ES-I3 (cell line): ENCODE results near the gene MCCD1.
A peak's percentile ranks its signal among the peaks of the same experiment; 100 is the strongest.

Experiments used
- H3K36me3 ChIP-seq: 2 replicates; pipeline ENCODE4 v1.6.1; 2013; ENCODE audit warnings: mild to moderate bottlenecking, low read length, control low read depth, moderate library complexity; ENCODE audit not compliant: insufficient read depth
- H3K4me1 ChIP-seq: 2 replicates; pipeline ENCODE4 v1.6.1; 2013; ENCODE audit warnings: mild to moderate bottlenecking, control low read depth, low read length; ENCODE audit not compliant: insufficient read depth
- H3K9ac ChIP-seq: 2 replicates; pipeline ENCODE4 v1.6.1; 2013; ENCODE audit warnings: low read depth, mild to moderate bottlenecking, low read length, moderate library complexity
- H3K9me3 ChIP-seq: 2 replicates; pipeline ENCODE4 v1.6.1; 2013; ENCODE audit warnings: mild to moderate bottlenecking, low read length, moderate library complexity; ENCODE audit not compliant: control insufficient read depth, insufficient read depth

The MCCD1 gene

GRCh38 chr6:31530659-31531058, 1.9 kb downstream of the MCCD1 start:
- peaks cover 35% of the 10 kb centered on the region for H3K36me3 ChIP-seq
- 0 out of 2 replicates have a peak, but pooled peaks cover 3% of the 10 kb centered on the region for H3K4me1 ChIP-seq
- H3K9me3 ChIP-seq, result no peaks in the 10 kb centered on the region
- no peak overlapping the region for H3K9ac ChIP-seq

DNA sequence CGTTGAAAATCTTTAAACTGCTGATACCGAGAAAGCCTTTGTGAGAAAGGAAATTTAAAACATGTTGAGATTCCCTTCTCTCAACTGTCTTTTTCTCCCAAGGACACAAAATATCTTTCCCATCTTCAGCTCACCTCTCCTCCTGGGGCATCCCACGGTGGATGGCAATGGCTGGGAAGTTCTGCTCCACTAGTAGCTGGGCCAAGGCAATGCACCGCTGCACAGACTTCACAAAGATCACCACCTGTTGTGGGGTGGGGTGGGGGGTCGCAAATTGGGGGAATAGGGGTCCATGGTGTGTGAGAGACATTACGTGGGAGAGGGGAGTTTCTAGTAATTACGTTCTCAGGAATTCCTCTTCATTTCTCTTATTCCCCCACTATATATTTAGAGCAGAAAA, 2.4 kb downstream of the MCCD1 start:
- Histone ChIP-seq H3K9ac (no peak overlapping the region), H3K9me3 (no peaks in the 10 kb centered on the region), H3K36me3 (peaks cover 40% of the 10 kb centered on the region), H3K4me1 (0 out of 2 replicates have a peak, but pooled peaks cover 3% of the 10 kb centered on the region)

DNA sequence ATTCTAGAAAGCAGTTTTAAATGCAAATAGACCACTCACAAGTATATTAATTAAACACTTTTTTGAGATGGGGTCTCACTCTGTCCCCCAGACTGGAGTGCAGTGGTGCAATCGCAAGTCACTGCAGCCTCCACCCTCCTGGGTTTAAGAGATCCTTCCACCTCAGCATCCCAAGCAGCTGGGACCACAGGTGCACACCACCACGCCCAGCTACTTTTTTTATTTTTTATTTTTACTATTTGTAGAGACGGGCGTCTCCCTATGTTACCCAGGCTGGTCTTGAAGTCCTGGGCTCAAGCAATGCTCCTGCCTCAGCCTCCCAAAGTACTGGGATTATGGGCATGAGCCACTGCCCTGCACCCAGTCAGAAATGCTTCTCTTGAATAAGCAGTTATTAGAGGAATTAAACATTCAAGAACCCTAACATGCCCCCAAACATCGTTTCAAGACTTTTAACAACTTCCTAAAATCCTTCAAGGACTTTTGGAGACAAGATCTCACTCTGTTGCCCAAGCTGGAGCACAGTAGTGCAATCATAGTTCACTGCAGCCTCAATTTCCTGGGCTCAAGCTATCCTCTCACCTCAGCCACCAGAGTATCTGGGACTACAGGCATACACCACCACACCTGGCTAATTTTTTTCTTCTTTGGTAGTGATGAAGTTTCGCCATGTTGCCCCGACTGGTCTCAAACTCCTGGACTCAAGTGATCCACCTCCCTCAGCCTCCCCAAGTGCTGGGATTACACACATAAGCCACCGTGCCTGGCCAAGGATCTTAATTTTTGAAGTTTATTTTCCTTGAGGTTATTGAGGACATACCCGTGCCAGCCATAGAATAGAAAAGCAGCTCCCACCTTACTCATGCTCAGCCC, 3.2 kb downstream of the MCCD1 start:
- Histone ChIP-seq H3K9ac (no peak overlapping the region), H3K4me1 (0 out of 2 replicates have a peak, but pooled peaks cover 3% of the 10 kb centered on the region), H3K9me3 (no peaks in the 10 kb centered on the region), H3K36me3 (peaks cover 47% of the 10 kb centered on the region)

DNA sequence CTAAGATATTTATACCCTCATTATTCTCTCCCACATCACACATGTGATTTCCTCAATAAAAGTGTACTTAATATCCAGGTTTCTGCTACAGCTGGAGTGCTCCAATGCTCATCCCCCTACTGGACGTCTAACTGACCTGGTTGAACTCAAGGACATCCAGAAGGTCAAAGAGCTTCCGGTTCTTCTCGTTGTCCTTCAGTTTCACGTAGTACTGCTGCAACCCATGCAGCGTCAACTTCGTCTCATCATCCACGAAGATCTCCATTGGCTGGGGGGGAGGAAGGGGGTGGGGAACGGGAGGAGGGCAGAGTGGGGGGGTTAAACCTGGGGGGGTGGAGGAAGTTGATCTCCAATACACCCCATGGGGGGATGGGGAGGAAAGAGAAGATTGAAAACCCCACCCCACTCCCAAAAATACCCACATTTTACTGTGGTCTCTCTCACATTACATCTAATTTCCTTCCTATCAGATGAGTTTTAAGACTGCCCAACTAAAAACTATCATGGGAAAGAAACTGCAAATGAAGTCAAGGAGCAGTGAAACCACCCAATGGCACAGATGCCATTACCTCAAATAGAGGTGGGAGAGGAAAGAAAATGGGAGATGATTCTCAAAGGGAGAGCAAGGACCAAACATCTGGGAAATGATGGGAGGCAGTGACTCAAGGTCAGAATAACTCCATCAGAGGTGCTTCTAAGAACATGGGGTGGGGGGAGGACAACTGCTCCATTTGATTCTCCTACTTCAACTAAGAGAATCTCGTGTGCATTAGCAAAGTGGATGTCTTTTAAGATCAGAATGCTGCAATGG, 4.1 kb downstream of the MCCD1 start:
- Histone ChIP-seq H3K4me1 (0 out of 2 replicates have a peak, but pooled peaks cover 3% of the 10 kb centered on the region), H3K9ac (no peak overlapping the region), H3K9me3 (no peaks in the 10 kb centered on the region), H3K36me3 (peaks cover 50% of the 10 kb centered on the region)

GRCh38 chr6:31533455-31533841, 4.7 kb downstream of the MCCD1 start:
- H3K36me3 ChIP-seq, result peaks cover 55% of the 10 kb centered on the region
- H3K9me3 ChIP-seq, result no peaks in the 10 kb centered on the region
- H3K9ac ChIP-seq, result no peak overlapping the region

DNA sequence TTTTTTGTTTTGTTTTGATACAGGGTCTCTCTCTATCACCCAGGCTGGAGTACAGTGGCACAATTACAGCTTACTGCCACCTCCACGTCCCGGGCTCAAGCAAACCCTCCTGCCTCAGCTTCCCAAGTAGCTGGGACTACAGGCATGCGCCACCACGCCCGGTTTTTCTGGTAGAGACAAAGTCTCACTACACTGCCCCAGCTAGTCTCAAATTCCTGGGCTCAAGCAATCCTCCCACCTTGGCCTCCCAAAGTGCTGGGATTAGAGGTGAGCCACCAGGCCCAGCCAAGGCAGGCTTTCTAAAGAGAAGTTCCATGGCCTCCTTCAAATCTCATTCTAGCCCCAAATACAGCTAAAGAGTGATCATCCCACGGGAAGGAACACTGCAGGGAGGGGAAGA, 5.2 kb downstream of the MCCD1 start:
- Histone ChIP-seq H3K9me3 (no peaks in the 10 kb centered on the region), H3K36me3 (peaks cover 60% of the 10 kb centered on the region), H3K4me1 (0 out of 2 replicates have a peak, but pooled peaks cover 3% of the 10 kb centered on the region), H3K9ac (no peak overlapping the region)

More at GRCh38 chr6:31533455-31533841, 4.7 kb downstream of the MCCD1 start:
- H3K4me1 ChIP-seq, result 0 out of 2 replicates have a peak, but pooled peaks cover 3% of the 10 kb centered on the region

GRCh38 chr6:31534521-31535040, 5.8 kb downstream of the MCCD1 start:
- Histone ChIP-seq H3K36me3 (peaks cover 66% of the 10 kb centered on the region), H3K9me3 (no peaks in the 10 kb centered on the region), H3K9ac (no peak overlapping the region), H3K4me1 (0 out of 2 replicates have a peak, but pooled peaks cover 4% of the 10 kb centered on the region)

DNA sequence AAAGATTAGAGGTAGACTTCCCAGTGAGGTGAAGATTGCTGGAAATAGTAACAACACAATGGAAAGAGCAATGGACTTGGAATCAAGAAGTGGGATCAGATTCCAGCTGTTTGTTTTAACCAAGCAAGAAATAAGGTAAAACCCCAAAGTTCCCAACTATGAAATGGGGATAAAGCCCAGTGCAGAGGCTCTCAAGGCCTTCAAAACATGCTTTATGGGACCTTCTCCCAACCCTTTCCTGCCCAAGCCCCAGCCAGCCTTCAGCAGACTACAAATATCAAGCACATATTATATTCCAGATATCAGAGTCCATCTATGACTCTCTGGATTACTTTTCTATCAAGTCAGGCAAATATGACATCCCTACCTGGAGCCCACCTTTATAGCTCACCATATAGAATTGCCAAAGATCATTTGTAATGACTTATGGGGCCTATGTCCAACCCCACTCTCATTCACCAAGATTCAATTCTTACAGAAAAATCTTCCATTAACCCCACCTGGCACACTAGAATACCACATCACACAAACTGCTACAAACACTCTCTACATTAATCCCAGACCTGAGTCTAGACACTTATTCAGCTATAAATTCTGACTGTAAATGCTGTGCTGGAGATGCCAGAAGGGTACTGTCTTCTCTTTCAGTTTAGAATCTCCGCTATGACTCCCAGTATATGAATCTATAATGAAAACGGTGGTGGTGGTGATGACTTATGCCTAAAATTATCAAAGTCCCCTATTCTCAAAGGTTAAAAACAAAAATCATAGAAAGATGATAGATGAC, 7.0 kb downstream of the MCCD1 start:
- no peak overlapping the region for H3K9ac ChIP-seq
- peaks cover 4% of the 10 kb centered on the region; the same call in 1 of the 2 replicates for H3K4me1 ChIP-seq
- no peaks in the 10 kb centered on the region for H3K9me3 ChIP-seq
- peaks cover 71% of the 10 kb centered on the region for H3K36me3 ChIP-seq

DNA sequence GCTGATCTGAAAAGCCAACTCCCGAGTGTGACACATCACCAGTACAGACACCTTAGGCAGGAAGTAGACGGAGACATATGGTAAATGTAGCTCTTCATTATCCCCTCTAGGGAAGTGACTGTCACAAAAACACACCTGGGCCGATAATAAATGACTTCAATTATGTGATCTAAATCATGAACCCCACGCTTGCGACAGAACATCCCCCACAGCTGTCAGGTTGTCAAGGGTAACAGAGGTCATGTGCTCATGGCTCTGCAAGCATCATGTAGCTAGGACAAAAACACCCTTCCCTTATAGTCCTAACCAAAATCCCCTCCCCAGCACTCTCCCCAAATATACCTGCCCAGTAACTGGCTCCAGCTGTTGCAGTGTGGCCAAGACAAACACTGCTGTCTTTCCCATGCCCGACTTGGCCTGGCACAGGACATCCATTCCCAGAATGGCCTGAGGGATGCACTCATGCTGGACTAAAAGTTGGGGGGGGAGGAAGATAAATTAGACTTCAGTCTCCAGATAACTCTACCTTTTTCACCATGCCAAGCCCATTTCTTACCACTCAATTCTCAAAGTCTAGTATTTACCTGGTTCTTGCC, 10.1 kb downstream of the MCCD1 start:
- no peak overlapping the region for H3K9ac ChIP-seq
- H3K9me3 ChIP-seq, result no peaks in the 10 kb centered on the region
- H3K36me3 ChIP-seq, result peaks cover 61% of the 10 kb centered on the region
- peaks cover 4% of the 10 kb centered on the region; the same call in 1 of the 2 replicates for H3K4me1 ChIP-seq

GRCh38 chr6:31540640-31541039, 11.9 kb downstream of the MCCD1 start:
- Histone ChIP-seq H3K4me1 (peaks cover 5% of the 10 kb centered on the region), H3K9me3 (no peaks in the 10 kb centered on the region), H3K36me3 (peaks cover 44% of the 10 kb centered on the region), H3K9ac (peak overlapping the region; percentile 95)

DNA sequence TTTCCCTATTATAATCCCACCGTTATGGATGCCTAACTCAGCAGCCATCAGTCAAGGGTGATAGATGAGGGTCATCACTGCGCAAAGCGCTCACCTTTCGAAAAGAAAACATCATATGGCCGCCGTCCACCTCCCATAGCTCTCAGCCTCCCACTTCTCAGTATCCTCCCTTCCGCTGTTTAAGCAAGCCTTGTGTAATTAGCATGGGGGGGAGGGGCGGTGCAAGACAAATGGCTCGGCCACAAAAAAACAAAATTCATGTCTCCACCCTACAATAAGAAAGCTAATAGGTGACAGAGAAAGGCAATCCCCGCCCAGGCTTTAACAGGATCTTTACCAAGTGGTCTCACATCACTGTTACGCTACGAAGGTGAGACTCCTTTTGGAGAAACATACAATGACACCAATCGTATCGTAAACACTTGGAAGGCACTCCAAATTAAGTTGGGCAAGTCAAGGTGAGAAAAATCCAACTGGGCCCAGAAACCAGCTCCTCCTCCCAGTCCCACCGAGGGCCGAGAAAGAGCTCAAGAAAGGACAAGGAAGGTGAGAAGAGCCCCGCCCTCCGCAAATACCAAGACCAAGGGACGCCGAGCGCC, 12.4 kb downstream of the MCCD1 start:
- H3K4me1 ChIP-seq, result peaks cover 10% of the 10 kb centered on the region
- peak overlapping the region; percentile 95 for H3K9ac ChIP-seq
- no peaks in the 10 kb centered on the region for H3K9me3 ChIP-seq
- H3K36me3 ChIP-seq, result peaks cover 39% of the 10 kb centered on the region

DNA sequence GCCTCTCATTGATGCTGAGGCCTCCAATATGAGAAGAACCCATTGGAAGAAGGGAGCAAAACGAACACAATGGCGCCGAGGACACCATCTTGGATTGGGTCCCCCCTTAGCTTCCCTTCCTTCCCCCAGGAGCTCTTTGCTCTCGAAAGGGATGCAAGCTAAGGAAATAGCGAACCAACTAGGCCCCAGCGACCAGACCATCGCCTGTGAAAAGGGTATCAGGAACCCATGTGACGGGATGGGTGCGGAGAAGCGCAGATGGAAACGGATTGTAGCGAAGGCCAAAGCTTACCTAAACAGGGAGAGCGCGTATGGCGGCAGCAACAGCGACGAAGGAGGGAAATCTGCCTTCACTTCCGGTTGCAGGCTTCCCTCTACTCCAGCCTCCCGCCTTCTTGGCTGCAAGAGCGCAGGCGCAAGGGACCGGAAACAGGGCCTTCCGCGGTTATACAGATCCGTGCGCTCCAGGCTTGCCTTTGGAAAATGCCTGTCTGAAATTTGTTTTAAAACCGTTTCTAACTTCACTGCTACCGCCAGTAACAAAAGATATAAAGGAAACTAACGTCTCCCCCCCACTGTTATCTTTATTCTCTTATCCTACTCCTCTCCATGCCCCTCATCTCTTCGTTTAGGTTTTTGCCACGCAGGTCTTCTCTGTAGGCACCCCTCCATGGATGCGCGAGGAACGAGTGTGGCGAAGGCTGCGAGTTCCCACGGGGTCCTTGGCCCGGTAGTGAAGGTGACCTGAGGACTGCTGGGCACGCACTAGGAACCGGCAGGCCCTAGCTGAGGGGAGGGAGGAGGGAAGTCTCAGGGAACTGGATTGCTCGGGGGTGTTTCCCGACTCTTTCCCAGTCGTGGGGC, 13.1 kb downstream of the MCCD1 start, which contains the start of gene DDX39B:
Gene DDX39B, minus strand, starts transcription at position 346 of the 864 bp plus-strand sequence. CDS start 1,471 bp downstream, outside the sequence.
- Histone ChIP-seq H3K36me3 (peaks cover 32% of the 10 kb centered on the region), H3K4me1 (peaks cover 10% of the 10 kb centered on the region), H3K9me3 (no peaks in the 10 kb centered on the region), H3K9ac (peak within 1 kb of the TSS; percentile 95)
